Muscle layer of duodenum (tissue), 2 donors: Measurements from ENCODE around the gene MAP4K4.

Experiments
- H3K27ac ChIP-seq: one replicate; pipeline ENCODE4 v1.7.0; 2013; ENCODE audit warnings: mild to moderate bottlenecking, low read length
- H3K27me3 ChIP-seq: one replicate; pipeline ENCODE4 v1.7.0; 2013; ENCODE audit warnings: low read depth, mild to moderate bottlenecking, control low read depth, low read length
- H3K36me3 ChIP-seq, 2 donors: one replicate each; pipeline ENCODE4 v1.7.0; 2013; ENCODE audit warnings: low read length in 2 of 2, control low read depth in 1 of 2, mild to moderate bottlenecking in 1 of 2; ENCODE audit not compliant: insufficient read depth in 2 of 2, control insufficient read depth in 1 of 2
- H3K4me1 ChIP-seq, 2 donors: one replicate each; pipeline ENCODE4 v1.7.0; 2013; ENCODE audit warnings: low read length in 2 of 2, mild to moderate bottlenecking in 2 of 2, control low read depth in 1 of 2, moderate library complexity in 1 of 2; ENCODE audit not compliant: insufficient read depth in 2 of 2, control insufficient read depth in 1 of 2
- H3K4me3 ChIP-seq, 2 donors: one replicate each; pipeline ENCODE4 v1.7.0; 2013; ENCODE audit warnings: low read length in 2 of 2, low read depth in 1 of 2, mild to moderate bottlenecking in 1 of 2
- H3K9me3 ChIP-seq, 2 donors: one replicate each; pipeline ENCODE4 v1.7.0; 2013; ENCODE audit warnings: low read length in 2 of 2, control low read depth in 1 of 2, mild to moderate bottlenecking in 1 of 2; ENCODE audit not compliant: control insufficient read depth in 1 of 2
- donor health status: healthy.

MAP4K4 gene

GRCh38 chr2:101710036-101710435, 12.5 kb downstream of the MAP4K4 start:
- H3K27me3 ChIP-seq: no peaks in the 10 kb centered on the region
- H3K4me1 ChIP-seq: peaks cover 20 to 48% of the 10 kb centered on the region in 2 donors
- H3K27ac ChIP-seq: no peak overlapping the region
- H3K9me3 ChIP-seq: no peaks in the 10 kb centered on the region
- no peaks in the 10 kb centered on the region for H3K36me3 ChIP-seq
- no peak overlapping the region for H3K4me3 ChIP-seq

GRCh38 chr2:101710471-101711318, 13.2 kb downstream of the MAP4K4 start:
- Histone ChIP-seq H3K27ac (no peak overlapping the region), H3K4me3 (no peak overlapping the region), H3K36me3 (no peaks in the 10 kb centered on the region), H3K27me3 (no peaks in the 10 kb centered on the region), H3K9me3 (no peaks in the 10 kb centered on the region), H3K4me1 (peaks cover 19 to 42% of the 10 kb centered on the region in 2 donors)

DNA sequence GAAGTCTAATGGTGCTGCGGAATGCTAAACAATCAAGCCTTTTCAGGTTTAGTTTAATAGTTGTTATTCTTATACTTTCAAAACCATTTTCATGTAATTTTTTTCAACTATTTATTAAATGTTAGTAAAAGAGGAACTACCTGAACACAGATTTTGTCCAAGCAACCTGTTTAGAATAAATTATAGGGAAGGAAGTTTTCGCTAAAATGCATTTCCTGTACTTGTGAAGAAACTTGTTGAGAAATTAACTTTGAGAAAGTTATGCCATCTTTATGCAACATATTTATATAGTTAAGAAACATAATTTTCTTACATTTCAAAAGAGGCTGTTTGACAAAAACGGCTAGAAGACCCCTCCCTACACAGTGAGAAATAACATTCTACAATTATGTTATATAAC, 16.6 kb downstream of the MAP4K4 start:
- H3K27ac ChIP-seq: no peak overlapping the region
- H3K9me3 ChIP-seq: no peaks in the 10 kb centered on the region
- H3K4me3 ChIP-seq: no peak overlapping the region
- H3K36me3 ChIP-seq: no peaks in the 10 kb centered on the region
- H3K4me1 ChIP-seq: peaks cover 16 to 33% of the 10 kb centered on the region in 2 donors
- H3K27me3 ChIP-seq: no peaks in the 10 kb centered on the region

DNA sequence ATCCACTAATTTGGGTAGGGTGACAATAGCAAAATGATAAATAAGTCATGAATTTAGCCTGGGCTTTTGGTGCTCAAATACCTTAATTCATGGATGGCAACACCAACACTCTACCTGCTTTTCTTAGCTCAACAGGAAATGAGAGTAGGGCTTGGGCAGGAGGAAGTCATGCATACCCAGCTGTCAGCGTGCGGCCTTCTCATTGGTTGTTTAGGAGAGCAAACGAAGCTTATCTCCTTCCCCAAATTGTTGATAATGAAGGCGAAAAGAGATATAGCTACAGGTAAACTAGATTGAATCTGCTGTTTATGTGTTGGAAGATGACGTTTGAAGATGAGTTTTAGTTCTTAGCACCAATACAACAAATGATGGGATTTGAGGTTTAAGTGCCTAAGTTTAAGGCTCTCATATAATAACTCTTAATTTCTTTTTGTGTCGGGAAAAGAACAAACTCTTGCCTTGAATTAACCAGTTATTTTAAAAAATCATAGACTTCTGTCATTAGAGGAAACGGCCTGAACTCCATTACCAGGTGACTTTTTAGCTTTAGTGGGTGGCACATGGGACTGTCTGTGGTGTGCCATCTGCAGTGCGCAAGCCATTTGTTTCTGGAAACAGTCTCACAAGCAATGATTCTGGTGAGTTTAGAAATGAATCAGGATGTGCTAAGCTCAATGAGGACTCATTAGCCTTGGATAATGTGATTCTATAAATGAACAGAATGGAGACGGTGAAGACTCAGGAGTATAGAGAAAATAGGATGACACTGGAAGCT, 19.8 kb downstream of the MAP4K4 start:
- Histone ChIP-seq H3K27me3 (no peaks in the 10 kb centered on the region), H3K4me3 (no peak overlapping the region), H3K36me3 (no peaks in the 10 kb centered on the region), H3K4me1 (peaks cover 3 to 16% of the 10 kb centered on the region in 2 donors), H3K9me3 (no peaks in the 10 kb centered on the region), H3K27ac (no peak overlapping the region)

DNA sequence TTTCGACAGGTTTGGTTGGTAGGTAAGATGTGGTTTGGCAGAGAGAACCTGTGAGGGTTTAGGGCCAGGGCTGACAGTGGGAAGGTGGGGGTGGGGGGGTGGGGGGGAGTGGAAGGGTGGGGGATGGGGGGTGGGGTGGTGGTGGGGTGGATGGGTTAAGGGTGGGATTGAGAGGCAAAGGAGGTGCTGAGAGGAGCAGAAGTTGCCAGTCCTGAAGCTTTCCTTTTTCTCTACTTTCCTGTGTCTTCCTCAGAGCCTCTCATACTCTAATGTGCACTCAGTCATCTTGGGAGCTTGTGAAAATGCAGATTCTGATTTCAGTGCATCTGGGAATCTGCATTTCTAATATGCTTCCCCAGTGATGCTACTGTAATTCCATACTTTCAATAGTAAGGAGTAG, 21.0 kb downstream of the MAP4K4 start:
- no peak overlapping the region for H3K4me3 ChIP-seq
- no peak overlapping the region for H3K27ac ChIP-seq
- no peaks in the 10 kb centered on the region for H3K27me3 ChIP-seq
- no peaks in the 10 kb centered on the region for H3K36me3 ChIP-seq
- no peaks in the 10 kb centered on the region for H3K9me3 ChIP-seq
- H3K4me1 ChIP-seq: peaks cover 3 to 12% of the 10 kb centered on the region in 2 donors

- Histone ChIP-seq H3K9me3 (no peaks in the 10 kb centered on the region), H3K27ac (no peak overlapping the region), H3K4me3 (no peak overlapping the region), H3K4me1 (peaks cover 3 to 13% of the 10 kb centered on the region in 2 donors), H3K27me3 (no peaks in the 10 kb centered on the region), H3K36me3 (no peaks in the 10 kb centered on the region)
These were observed 21.6 kb downstream of the MAP4K4 start for GRCh38 chr2:101718993-101719571.

- Histone ChIP-seq H3K9me3 (no peaks in the 10 kb centered on the region), H3K27ac (no peak overlapping the region), H3K4me1 (peaks cover 0 to 14% of the 10 kb centered on the region in 2 donors), H3K27me3 (no peaks in the 10 kb centered on the region), H3K4me3 (no peak overlapping the region), H3K36me3 (no peaks in the 10 kb centered on the region)
These were observed 23.2 kb downstream of the MAP4K4 start for GRCh38 chr2:101720732-101721131.

- no peak overlapping the region for H3K27ac ChIP-seq
- peaks cover 0 to 14% of the 10 kb centered on the region in 2 donors for H3K4me1 ChIP-seq
- H3K4me3 ChIP-seq: no peak overlapping the region
- no peaks in the 10 kb centered on the region for H3K36me3 ChIP-seq
- no peaks in the 10 kb centered on the region for H3K9me3 ChIP-seq
- no peaks in the 10 kb centered on the region for H3K27me3 ChIP-seq
These were observed 25.4 kb downstream of the MAP4K4 start for GRCh38 chr2:101722864-101723263.

GRCh38 chr2:101723371-101724124, 26.0 kb downstream of the MAP4K4 start:
- Histone ChIP-seq H3K9me3 (no peaks in the 10 kb centered on the region), H3K27me3 (no peaks in the 10 kb centered on the region), H3K27ac (no peak overlapping the region), H3K4me1 (peaks cover 0 to 14% of the 10 kb centered on the region in 2 donors), H3K36me3 (no peaks in the 10 kb centered on the region), H3K4me3 (no peak overlapping the region)

DNA sequence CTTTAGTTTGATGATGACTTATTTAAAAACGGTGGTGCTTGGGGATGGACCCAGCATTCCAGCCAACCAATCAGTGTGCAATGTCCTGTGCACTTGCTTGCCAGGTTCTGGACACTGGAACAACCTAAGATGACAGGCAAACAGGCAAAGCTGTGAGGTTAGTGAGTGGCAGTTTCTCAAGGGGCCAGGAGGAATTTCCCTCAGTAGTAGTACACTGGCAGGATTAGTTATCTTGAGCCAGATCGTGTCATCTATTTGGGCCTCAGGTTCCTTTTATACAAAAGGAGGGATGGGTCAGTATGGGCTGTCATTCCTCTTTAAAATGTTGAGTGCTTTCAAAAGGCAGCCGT, 26.6 kb downstream of the MAP4K4 start:
- no peaks in the 10 kb centered on the region for H3K27me3 ChIP-seq
- H3K36me3 ChIP-seq: no peaks in the 10 kb centered on the region
- peaks cover 0 to 11% of the 10 kb centered on the region in 2 donors for H3K4me1 ChIP-seq
- no peak overlapping the region for H3K27ac ChIP-seq
- no peaks in the 10 kb centered on the region for H3K9me3 ChIP-seq
- no peak overlapping the region for H3K4me3 ChIP-seq

GRCh38 chr2:101725038-101725437, 27.5 kb downstream of the MAP4K4 start:
- H3K4me3 ChIP-seq: no peak overlapping the region
- H3K36me3 ChIP-seq: no peaks in the 10 kb centered on the region
- H3K4me1 ChIP-seq: peaks cover 0 to 11% of the 10 kb centered on the region in 2 donors
- H3K27me3 ChIP-seq: no peaks in the 10 kb centered on the region
- H3K27ac ChIP-seq: no peak overlapping the region
- no peaks in the 10 kb centered on the region for H3K9me3 ChIP-seq
